AG08396 (cell line): ENCODE data around the gene ICAM1.

Experiments
- DNase-seq: peaks from one replicate; pipeline ENCODE4 v3.0.0; 2012; ENCODE audit warnings: low spot score, mixed read lengths

Gene ICAM1

GRCh38 chr19:10321874-10322835 lies 51.2 kb downstream of the ICAM1 start:
- DNase-seq: peak; percentile 4

GRCh38 chr19:10325732-10326131 lies 54.8 kb downstream of the ICAM1 start:
- DNase-seq: no peak

DNA sequence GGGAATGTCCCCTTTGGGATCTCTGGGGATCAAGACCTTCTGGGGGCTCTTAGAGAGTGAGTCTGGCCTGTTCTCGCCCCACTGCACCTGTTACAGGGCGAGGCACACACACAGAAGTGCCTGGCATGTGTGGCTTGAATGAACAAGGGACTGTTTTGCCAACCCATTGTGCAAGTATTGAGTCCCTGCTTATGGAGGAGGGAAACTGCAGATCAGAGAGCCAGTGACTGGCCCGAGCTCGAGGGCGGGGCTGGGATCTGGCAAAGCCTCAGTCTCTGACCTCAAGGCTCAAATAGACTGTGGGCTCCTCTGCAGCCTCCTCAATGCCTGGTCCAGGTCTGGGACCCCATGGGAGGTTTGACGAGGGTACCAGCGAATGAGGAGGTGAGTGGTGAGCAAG lies 56.9 kb downstream of the ICAM1 start:
- peak; percentile 3 for DNase-seq

DNA sequence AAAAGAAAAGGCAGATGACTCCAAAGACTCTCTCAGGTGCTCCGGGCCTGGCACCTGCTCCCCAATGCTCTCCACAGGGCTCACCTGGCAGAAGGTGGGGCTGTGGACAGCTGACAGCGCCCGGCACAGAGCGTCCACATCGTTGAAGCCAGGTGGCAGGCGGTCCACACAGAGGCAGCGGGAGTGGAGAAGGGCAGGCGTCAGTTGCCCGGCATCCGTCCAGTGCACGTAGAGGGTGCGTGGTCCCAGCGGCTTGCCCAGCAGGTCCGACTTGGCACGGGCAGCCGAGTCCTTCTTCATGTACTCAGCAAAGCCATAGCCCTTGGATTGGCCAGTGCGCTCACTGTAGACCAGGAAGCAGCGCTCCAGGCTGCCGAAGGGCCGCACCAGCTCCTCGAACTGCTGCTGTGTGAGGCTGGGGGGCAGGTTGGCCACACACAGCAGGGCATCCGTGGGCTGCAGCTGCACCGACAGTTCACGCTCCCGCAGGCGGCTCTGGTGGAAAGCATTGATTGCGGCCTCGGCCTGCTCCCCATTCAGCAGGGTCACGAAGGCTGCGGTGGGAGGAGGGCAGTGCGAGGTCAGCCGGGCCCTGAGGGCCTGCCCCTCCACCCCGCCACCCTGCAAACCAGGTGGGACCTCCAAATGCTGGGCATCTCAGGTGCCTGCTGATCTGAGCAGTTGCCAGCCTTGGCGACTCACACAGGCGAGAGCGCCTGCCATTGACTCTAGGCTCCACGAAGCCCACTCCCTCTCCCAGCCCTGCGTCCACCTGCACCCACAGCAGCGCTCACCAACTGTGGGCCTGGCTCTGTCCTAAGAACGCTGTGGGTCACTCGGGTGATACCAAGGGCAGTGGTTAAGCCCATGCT lies 57.9 kb downstream of the ICAM1 start:
- DNase-seq: no peak

DNA sequence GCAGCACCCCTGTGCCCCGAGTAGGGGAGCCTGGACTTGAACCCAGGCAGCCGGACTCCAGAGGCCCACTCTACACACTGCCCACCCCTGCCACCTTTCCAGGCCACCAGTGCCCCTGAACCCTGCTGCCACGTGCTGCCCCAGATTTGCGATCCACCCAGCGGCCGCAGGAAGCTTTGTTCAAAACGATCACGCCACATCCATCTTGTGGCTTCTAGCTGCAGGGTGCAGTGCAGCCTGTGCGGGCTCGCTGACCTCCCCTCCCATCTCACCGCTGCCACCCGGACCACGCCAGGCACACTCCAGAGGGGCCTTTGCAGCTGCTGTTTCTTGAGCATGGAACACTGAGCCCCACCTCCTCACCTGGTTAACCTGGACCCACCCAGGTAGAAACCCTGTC lies 58.6 kb downstream of the ICAM1 start:
- DNase-seq: no peak

DNA sequence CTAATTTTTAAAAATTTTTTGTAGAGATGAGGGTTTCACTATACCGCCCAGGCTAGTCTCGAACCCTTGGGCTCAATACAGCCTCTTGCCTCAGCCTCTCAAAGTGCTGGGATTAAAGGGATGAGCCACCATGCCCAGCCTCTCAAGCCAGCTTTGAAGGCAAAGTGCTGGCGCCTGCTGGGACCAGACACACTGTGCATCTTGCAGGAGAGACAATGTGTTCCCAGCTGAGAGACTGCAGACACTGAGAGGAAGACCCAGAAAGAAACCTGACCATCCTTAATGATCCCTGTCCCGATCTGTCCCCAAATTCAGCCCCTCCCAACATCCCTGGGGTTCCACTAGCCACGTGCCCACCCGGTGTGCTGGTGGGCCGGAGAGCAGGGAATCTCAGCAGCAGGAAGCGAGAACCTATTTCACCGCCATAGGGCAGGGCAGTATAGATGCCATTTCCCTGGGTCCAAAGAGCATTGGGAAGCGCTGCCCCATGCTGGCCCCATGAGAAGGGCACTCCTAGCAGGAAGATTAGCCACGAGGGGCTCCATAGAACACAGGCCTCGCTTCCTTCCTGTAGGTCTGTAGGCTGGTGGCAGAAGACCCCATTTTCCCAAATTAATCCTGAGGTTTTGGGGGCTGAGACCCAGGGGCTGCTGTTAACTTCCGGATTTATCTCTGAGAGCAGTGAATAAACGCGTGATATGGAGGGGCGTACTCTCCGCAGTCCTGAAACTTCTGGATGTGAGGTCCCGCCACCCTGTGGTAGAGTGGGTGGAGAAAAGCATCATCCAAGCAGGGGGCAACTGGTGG lies 61.4 kb downstream of the ICAM1 start:
- peak; percentile 3 for DNase-seq

DNA sequence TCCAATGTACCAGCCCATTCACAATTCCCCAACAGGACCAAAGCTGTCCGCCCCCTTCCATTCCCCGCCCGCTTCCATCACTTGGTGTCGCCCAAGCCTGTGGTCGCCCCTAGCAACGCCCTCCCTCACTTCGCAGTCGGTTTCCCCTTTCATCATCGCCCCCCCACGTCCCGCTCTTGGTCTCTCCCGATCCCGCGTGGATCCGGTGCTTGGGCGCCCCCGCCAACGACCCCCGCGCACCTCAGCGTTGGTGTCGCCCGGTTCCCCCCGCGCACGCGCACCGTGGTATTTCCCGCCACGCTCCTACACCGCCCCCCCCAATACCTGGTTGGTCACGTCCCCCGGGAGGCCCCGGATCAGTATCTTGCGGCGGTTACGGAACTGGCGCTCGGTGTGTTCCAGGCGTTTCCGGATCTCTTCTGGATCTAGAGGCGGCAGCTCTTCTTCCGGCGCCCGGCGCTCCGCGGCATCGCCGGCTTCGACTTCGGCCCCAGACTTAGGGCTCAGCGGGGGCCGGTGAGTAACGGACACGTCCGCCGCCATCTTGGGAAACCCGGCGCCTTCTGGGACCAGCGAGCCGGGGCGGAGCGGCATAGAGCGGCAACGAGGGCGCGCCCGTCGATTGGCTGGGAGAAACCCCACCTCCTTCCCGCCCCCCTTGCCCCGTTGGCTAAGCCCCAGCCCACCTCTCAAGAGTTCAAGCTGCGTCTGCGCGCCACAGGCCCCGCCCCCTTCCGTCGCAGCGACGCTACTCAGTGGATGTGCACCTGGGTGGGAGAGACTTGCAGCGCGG lies 62.2 kb downstream of the ICAM1 start, which contains the start of gene RAVER1:
Gene RAVER1 (minus strand): TSS at position 565 of the 793 bp plus-strand sequence. CDS start 22 bp downstream, at position 543.
- peak; percentile 99 for DNase-seq

- no peak for DNase-seq
Measured at GRCh38 chr19:10333758-10334587, 63.1 kb downstream of the ICAM1 start.

DNA sequence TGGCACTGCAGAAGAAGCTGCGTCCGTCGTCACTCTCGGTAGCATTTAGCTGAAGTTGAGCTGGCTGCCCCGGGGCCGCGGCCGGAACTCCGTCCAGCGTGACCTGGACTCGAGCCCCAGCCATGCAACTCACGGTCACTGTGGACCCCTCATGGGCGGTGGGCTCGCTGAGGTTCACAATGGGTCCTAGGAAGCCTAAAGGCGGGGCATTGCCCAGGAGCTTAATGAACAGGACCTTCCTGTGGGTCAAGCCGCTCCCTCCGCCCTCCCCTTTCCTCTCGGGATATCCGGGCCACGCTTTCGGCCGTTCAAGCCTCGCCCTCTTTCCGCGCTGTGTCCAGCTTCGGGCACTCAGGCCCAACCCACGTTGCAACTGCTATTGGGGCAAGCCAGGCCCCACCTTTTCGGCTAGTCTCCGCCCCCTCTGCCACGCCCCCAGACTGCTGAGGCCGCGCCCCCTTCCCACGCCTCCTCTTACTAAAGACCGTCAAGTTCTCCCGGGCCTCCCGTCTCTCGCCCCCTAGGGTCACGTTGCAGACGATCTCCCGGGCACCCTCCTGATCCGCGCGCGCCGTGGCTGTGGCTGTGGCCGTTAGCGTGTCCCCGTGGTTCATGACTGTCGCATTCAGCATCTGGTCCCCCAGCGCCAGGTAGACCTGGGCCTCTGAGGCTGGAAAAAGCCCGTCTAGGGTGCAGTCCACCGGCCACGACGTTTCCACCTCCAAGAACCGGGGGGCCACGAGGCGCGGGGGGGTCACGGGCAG lies 63.9 kb downstream of the ICAM1 start:
- DNase-seq: peak; percentile 95

DNA sequence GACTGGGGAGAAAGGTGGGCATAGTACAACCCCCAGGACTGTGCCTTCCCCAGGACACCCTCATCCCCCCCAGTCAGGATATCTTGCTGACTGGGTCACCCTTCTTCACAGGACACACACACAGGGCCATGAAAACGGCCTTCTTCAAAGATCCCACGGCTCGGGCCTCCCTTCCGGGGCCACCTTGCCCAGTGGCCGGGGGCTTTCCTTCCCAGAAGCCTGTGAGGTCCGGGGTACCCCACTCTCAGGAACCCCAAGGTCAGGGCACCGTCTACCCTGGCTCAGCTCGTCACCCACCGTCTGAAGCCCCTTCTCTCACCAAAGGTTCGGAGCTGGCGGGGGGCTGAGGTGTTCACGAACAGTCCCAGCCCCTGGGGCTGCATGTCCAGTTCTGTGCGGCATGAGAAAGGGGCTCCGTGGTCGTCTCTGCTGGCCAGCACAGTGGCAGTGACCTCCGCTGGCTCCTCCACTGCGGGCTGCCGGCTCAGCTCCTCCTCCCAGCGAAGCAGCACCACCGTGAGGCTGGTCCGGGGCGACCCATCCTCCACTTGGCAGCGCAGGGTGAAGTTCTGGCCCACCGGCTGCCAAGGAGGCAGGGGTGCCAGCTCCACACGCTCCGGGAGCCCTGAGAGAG lies 64.5 kb downstream of the ICAM1 start:
- DNase-seq: no peak
